ENCODE data around the gene GPC4.

GPC4 gene

GRCh38 chrX:133373386-133374079 is 41.8 kb downstream of the GPC4 start:
- in situ Hi-C loops (cut with HindIII; ENCODE audit: low pct_ligation_motif_present, low sequenced_read_pairs) = no loop called here
- DNase-seq = no peak
- no peaks in the 10 kb centered on the region for H3K36me3 ChIP-seq (replicated peaks)

GRCh38 chrX:133370696-133371275 is 44.5 kb downstream of the GPC4 start:
- no peaks in the 10 kb centered on the region for H3K36me3 ChIP-seq (replicated peaks)
- TF ChIP-seq, protein P1, sequence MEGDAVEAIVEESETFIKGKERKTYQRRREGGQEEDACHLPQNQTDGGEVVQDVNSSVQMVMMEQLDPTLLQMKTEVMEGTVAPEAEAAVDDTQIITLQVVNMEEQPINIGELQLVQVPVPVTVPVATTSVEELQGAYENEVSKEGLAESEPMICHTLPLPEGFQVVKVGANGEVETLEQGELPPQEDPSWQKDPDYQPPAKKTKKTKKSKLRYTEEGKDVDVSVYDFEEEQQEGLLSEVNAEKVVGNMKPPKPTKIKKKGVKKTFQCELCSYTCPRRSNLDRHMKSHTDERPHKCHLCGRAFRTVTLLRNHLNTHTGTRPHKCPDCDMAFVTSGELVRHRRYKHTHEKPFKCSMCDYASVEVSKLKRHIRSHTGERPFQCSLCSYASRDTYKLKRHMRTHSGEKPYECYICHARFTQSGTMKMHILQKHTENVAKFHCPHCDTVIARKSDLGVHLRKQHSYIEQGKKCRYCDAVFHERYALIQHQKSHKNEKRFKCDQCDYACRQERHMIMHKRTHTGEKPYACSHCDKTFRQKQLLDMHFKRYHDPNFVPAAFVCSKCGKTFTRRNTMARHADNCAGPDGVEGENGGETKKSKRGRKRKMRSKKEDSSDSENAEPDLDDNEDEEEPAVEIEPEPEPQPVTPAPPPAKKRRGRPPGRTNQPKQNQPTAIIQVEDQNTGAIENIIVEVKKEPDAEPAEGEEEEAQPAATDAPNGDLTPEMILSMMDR (IDR thresholded peaks at IDR 0.05; ENCODE audit: low read depth, low read length, missing control alignments) = no peak
- DNase-seq = no peak
- H3K4me3 ChIP-seq (ENCODE audit: low read depth, low read length) = no peak overlapping the region
- no peak overlapping the region for H3K27ac ChIP-seq
- in situ Hi-C loops (cut with HindIII; ENCODE audit: low pct_ligation_motif_present, low sequenced_read_pairs) = no loop called here
- H3K27me3 ChIP-seq (replicated peaks) = no peaks in the 10 kb centered on the region

More at GRCh38 chrX:133373386-133374079, 41.8 kb downstream of the GPC4 start:
- H3K27me3 ChIP-seq (replicated peaks) = no peaks in the 10 kb centered on the region
- TF ChIP-seq, protein P1 (IDR thresholded peaks at IDR 0.05; ENCODE audit: low read depth, low read length, missing control alignments) = no peak
- H3K27ac ChIP-seq = no peak overlapping the region
- H3K4me3 ChIP-seq (ENCODE audit: low read depth, low read length) = no peak overlapping the region

DNA sequence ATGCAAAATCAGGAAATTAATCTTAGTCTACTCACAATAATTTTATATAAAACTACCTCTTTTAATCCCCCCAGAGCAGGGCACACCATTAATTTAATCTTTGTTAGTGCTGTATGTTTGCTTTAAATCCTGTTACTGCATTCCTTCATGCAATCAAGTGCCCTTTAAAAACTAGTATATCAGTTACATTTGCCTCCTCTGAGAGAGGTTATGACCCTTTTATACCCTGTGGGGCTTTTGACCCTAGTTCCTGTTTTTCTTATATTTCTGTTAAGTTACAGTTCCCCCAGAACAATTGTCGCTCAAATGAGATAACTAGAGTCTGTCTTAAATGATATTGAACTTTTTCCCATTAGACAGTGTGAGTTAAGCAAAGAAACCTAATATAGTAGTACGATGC is 46.2 kb downstream of the GPC4 start:
- TF ChIP-seq, protein P1 (IDR thresholded peaks at IDR 0.05; ENCODE audit: low read depth, low read length, missing control alignments) = no peak
- H3K4me3 ChIP-seq (ENCODE audit: low read depth, low read length) = no peak overlapping the region
- no peak for DNase-seq
- H3K36me3 ChIP-seq (replicated peaks) = no peaks in the 10 kb centered on the region
- in situ Hi-C loops (cut with HindIII; ENCODE audit: low pct_ligation_motif_present, low sequenced_read_pairs) = no loop called here
- no peaks in the 10 kb centered on the region for H3K27me3 ChIP-seq (replicated peaks)
- H3K27ac ChIP-seq = no peak overlapping the region

DNA sequence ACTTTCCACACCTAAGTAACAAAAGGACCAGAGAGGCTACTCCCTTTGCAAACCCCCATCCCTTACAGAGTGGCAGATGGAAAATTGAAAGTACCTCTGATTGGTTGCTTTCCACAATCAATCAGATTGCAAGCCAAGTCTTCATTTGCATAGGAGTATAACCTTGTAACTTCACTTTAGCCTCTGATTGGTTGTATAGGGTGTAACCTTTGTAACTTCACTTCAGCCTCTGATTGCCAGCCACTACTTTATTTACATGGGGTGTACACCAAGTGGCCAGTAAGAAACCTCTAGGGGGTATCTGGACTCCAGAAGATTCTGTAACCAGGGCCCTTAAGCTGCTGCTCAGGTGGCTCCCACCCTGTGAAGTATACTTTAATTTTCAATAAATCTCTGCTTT is 48.6 kb downstream of the GPC4 start:
- no peaks in the 10 kb centered on the region for H3K27me3 ChIP-seq (replicated peaks)
- in situ Hi-C loops (cut with HindIII; ENCODE audit: low pct_ligation_motif_present, low sequenced_read_pairs) = no loop called here
- TF ChIP-seq, protein P1 (IDR thresholded peaks at IDR 0.05; ENCODE audit: low read depth, low read length, missing control alignments) = no peak
- H3K4me3 ChIP-seq (ENCODE audit: low read depth, low read length) = no peak overlapping the region
- no peaks in the 10 kb centered on the region for H3K36me3 ChIP-seq (replicated peaks)
- no peak overlapping the region for H3K27ac ChIP-seq
- no peak for DNase-seq

GRCh38 chrX:133365871-133366611 is 49.2 kb downstream of the GPC4 start:
- in situ Hi-C loops (cut with HindIII; ENCODE audit: low pct_ligation_motif_present, low sequenced_read_pairs) = no loop called here
- H3K36me3 ChIP-seq (replicated peaks) = no peaks in the 10 kb centered on the region
- TF ChIP-seq, protein P1 (IDR thresholded peaks at IDR 0.05; ENCODE audit: low read depth, low read length, missing control alignments) = no peak
- no peak for DNase-seq
- no peaks in the 10 kb centered on the region for H3K27me3 ChIP-seq (replicated peaks)
- H3K27ac ChIP-seq = no peak overlapping the region
- H3K4me3 ChIP-seq (ENCODE audit: low read depth, low read length) = no peak overlapping the region

All from brain microvascular endothelial cell (primary cell).